Activated T-cell treated with anti-CD3 and anti-CD28 coated beads, Interleukin-2, amount 50 U/mL, for 4 hours (primary cell): Measurements from ENCODE around the gene UNC5A. TPM values are rescaled to one million over a fixed set of nuclear protein-coding genes. Genes with fewer than 3 reads are reported as not detected.

Experiments
- ATAC-seq, 2 donors: fragments of 200-7000 bp; cut with Tn5 transposase; one replicate each; pipeline ENCODE4 v1.10.0; 2021
- DNase-seq: peaks from one replicate; pipeline ENCODE4 v3.0.0-alpha.2; 2020
- H3K27me3 Mint-ChIP-seq: one replicate; pipeline ENCODE4 v1.8.0; 2021; ENCODE audit warnings: low read depth, mixed read lengths
- H3K36me3 Mint-ChIP-seq: one replicate; pipeline ENCODE4 v1.8.0; 2022; ENCODE audit warnings: mixed read lengths; ENCODE audit not compliant: insufficient read depth
- H3K4me1 Mint-ChIP-seq: one replicate; pipeline ENCODE4 v1.8.0; 2021; ENCODE audit warnings: low read depth, mixed read lengths
- H3K4me3 Mint-ChIP-seq: one replicate; pipeline ENCODE4 v1.8.0; 2021; ENCODE audit warnings: mild to moderate bottlenecking, moderate library complexity, mixed read lengths
- H3K9me3 Mint-ChIP-seq: one replicate; pipeline ENCODE4 v1.8.0; 2021; ENCODE audit warnings: mixed read lengths
- total RNA-seq, 3 donors: library from RNA; stranded (reverse); gene quantifications; one replicate each; pipeline ENCODE4 v1.2.1, GENCODE V29; 2021

Gene UNC5A
- total RNA-seq, 3 donors from 2014 or later: not detected

DNA sequence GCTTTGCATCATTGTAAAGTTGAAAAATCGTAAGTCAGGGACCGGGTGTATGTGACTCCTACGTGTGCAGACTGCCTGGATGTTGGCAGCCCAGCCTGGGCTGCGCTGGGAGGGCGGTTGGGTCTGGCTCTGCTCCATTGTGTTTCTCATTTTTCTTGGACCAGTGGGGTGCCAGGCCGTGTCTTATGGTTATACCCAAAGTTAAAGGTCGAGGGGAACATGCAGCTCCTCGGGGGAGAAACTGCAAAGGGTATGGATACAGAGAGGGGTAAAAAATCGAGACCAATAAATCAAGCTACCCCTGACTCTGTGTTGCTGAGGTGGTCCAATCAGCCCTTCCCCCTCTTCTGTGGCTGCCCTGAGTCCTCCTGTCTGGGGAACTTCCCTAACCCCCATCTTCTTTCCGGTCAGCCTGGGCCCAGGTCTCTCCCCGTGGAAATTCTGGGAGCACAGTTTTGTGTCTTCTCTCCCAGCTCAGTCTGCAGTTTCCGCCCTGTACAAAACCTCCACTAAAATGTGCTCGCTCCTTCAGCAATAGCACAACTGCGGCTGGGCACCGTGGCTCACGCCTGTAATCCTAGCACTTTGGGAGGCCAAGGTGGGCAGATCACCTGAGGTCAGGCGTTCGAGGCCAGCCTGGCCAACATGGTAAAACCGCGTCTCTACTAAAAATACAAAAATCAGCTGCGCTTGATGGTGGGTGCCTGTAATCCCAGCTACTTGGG is 34.1 kb upstream of the UNC5A start:
- H3K4me1 Mint-ChIP-seq: no peaks in the 10 kb centered on the region
- no peak for ATAC-seq
- no peak for DNase-seq
- no peaks in the 10 kb centered on the region for H3K9me3 Mint-ChIP-seq
- H3K36me3 Mint-ChIP-seq: no peaks in the 10 kb centered on the region
- H3K4me3 Mint-ChIP-seq: no peak overlapping the region
- H3K27me3 Mint-ChIP-seq: peaks cover 49% of the 10 kb centered on the region

DNA sequence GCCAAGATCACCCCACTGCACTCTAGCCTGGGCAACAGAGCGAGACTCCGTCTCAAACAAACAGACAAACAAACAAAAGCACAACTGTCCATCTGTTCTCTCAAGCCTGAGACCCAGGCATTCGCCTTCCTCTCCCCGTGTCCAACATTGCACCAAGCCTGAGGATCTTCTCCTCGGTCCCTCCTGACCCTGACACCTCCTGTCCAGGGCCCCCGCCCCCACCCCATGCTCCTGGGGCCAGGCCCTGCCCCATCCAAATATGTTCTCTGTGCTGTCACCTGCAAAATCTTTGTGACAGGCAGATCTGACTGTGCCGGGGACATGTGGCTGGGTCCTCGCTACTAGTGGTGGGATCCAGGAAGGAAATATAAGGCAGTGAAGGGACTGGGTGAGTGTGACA is 33.4 kb upstream of the UNC5A start:
- H3K4me1 Mint-ChIP-seq: no peaks in the 10 kb centered on the region
- no peak overlapping the region for H3K4me3 Mint-ChIP-seq
- no peaks in the 10 kb centered on the region for H3K36me3 Mint-ChIP-seq
- no peaks in the 10 kb centered on the region for H3K9me3 Mint-ChIP-seq
- DNase-seq (no peak), ATAC-seq (no peak)
- H3K27me3 Mint-ChIP-seq: peaks cover 46% of the 10 kb centered on the region

DNA sequence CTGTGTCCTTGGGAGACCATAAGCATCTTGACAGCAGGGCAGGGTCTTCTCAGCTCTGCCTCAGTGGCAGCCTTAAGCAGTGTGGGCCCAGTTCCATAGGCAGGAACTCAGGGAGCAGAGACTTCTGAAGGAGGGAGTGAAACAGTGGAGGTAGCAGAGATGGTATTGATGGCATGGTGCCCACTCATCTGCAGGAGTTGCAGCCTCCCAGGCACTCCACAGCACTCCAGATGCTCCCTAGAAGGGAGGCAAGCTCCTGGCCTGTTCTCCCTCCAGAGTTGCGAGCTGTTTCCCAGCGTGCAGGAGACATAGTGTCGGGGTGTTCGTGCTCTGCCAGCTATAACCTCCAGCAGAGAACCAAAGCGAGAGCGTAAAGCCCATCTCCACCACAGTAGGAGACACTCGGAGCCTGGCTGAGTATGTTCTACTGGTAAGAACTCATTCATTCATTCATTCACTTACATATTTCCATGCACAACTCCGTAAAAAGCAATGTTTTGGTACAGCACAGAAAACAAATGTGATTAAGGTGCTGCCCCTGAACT is 31.4 kb upstream of the UNC5A start:
- Mint-ChIP-seq H3K4me1 (no peaks in the 10 kb centered on the region), H3K9me3 (no peaks in the 10 kb centered on the region), H3K36me3 (no peaks in the 10 kb centered on the region), H3K27me3 (peaks cover 40% of the 10 kb centered on the region), H3K4me3 (no peak overlapping the region)
- ATAC-seq (no peak), DNase-seq (no peak)

DNA sequence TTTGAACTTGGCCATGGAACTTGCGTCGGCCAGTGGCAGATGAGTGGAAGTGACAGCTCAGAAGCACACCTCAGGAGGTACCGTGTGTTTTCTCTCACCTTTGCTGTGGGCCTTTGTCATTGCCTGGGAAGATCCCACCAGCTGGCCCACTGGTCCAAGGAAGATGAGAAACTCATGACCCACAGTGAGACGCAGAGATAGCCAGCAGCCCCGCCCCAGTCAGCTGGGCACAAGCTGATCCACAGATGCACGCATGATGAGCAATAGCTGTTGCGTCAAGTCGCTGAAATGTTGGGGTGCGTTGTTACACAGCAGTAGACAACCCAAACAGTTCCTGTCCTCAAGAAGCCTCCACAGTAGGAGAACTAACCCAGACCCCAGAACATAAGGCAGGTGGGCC is 30.8 kb upstream of the UNC5A start:
- no peak overlapping the region for H3K4me3 Mint-ChIP-seq
- no peak for DNase-seq
- peaks cover 43% of the 10 kb centered on the region for H3K27me3 Mint-ChIP-seq
- ATAC-seq: no peak
- no peaks in the 10 kb centered on the region for H3K36me3 Mint-ChIP-seq
- H3K4me1 Mint-ChIP-seq: no peaks in the 10 kb centered on the region
- H3K9me3 Mint-ChIP-seq: no peaks in the 10 kb centered on the region

DNA sequence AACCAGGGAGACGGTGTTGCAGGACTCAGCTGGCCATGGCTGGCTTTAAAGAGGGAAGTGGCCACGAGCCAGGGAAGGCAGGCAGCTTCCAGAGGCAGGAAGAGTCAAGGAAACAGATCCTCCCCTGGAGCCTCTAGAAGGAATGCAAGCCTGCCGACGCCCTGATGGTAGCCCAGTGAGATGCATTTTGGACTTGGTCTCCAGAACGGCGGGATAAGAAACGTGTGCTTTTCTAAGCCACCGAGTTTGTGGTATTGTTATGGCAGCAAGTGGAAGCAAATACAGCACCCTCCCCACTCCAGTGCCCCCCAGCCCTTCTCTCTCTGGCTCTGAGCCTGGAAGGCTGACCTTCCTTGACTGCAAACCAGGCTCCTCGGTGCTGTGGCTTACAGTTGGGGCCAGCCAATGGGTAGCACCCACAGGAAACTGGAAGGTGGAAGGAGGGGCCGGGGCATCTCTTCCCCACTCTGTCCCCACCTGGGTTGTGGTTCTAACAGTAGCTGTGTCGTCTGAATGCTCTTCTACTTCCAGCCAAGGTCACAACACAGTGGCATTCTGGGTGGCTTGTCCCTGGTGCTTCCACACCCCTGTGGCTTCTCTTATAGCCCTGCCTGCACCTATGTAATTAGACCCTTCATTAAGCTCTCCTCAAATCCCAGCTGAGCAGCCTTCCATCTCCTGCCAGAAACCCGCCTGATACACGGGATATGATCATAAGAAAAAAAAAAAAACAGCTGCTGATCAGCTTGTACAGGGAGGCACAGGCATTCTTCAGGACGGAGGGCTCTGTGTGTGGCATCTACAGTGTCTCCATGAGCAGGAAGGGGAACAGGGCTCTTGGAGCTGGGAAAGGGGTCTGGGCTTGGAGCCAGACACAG is 29.9 kb upstream of the UNC5A start:
- no peak overlapping the region for H3K4me3 Mint-ChIP-seq

DNA sequence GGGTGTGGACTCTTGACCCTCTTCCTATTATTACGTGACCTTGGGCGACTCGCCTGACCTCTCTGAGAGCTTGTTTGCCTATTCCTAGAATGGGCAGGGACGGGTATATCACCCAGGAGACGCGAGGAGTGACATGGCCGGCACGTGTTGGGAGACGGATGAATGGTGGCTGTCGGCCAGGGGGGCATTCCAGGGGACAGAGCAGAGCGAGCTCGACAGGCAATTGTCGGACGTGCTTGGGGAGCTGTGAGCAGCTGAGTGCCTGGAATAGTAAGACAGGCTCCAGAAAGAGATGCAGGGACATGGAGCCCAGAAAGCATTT is 29.3 kb upstream of the UNC5A start:
- H3K4me3 Mint-ChIP-seq: no peak overlapping the region
- DNase-seq (no peak), ATAC-seq (no peak)
- H3K27me3 Mint-ChIP-seq: peaks cover 40% of the 10 kb centered on the region
- H3K9me3 Mint-ChIP-seq: no peaks in the 10 kb centered on the region
- H3K36me3 Mint-ChIP-seq: no peaks in the 10 kb centered on the region
- H3K4me1 Mint-ChIP-seq: no peaks in the 10 kb centered on the region

More for the DNA sequence above, 29.9 kb upstream of the UNC5A start:
- Mint-ChIP-seq H3K27me3 (peaks cover 39% of the 10 kb centered on the region), H3K4me1 (no peaks in the 10 kb centered on the region), H3K9me3 (no peaks in the 10 kb centered on the region), H3K36me3 (no peaks in the 10 kb centered on the region)
- no peak for ATAC-seq
- no peak for DNase-seq

DNA sequence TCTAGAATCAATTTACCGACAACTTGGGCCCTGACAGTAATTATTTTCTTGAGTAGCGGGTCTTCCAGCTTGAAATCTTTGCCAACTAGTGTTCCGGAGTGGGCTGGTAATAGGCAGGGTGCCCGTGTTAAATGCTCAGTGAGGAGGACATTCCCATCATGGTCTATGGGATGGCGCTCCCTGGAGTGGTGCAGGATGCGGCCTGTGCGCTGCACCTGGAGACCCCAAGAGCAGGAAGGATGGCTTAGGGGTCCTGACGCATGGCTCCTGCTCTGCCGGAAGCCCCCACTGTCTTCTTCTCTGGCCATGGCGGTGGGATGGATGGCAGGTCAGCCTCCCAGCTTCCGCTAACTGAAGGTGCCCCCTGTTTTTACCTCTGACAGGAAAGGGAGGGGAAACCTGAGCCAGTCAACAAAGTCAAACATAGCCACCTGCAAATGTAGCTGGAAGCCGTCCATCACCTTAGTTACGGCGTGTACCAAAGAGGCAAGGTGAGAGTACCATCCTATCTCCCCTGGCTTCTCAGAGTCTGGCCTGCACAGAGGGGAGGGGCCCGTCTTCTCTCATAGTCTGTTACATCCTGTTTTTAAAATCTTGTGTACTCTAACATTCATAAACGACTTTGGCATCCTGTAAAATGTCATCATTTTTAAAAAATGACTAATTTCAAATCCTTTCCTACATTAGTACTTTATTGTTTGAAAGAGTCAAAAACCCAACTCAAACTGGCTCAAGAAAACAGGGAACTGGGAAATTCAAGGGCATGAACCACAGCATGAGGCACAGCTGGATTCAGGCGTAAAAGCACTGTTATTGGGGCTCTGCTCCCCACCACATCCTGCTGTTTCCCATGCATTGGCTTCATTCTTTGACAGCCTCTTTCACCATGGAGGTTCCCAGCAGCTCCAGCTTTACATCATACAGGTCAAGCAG is 28.5 kb upstream of the UNC5A start:
- no peak for DNase-seq
- Mint-ChIP-seq H3K27me3 (peaks cover 39% of the 10 kb centered on the region), H3K9me3 (no peaks in the 10 kb centered on the region), H3K4me3 (no peak overlapping the region), H3K36me3 (no peaks in the 10 kb centered on the region), H3K4me1 (no peaks in the 10 kb centered on the region)
- no peak for ATAC-seq

DNA sequence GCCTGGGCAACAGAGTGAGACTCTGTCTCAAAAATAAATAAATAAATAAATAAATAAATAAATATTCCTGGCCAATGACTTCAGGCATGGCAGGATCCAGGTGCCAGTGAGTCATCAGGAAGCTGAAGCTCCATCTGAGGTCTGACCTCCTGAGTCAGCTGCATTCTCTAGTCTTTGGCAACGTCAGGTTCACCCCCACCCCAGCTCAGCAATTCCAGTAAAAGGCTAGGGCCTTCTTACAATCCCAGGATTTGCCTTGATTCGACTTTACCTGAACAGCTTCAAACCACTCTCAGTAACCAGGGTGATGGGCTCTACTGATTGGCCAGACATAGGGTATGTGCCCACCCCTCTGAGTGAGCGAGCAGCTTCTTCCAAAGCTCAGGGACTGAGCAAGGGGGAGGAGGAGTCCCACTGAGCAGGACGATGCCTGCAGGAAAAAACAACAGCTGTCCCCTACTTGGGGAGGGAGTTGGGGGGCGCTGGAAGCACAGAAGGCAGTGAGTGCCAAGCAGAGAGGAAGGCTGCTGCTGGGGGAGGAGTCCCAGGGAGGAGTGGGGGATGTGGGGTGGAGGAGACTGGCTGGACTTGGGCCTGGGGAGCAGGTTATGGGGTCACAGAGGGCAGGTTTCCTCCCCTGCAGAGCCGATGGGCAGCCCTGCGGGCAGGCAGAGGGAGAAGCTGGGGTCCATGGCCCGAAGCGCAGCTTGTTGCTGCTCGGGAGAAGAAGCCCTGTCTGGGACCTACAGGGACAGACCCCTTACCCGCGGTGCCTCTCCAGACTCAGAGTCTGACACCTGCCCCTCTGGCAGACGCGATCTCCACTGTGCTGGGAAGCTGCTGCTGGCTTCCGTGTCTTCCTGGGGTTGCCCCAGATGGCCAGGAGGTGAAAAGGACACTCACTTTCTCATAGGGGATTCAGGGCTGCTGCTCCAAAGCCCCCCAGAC is 25.9 kb upstream of the UNC5A start:
- ATAC-seq (no peak), DNase-seq (no peak)
- no peaks in the 10 kb centered on the region for H3K9me3 Mint-ChIP-seq
- H3K36me3 Mint-ChIP-seq: no peaks in the 10 kb centered on the region
- H3K4me1 Mint-ChIP-seq: no peaks in the 10 kb centered on the region
- H3K27me3 Mint-ChIP-seq: peaks cover 50% of the 10 kb centered on the region
- no peak overlapping the region for H3K4me3 Mint-ChIP-seq

DNA sequence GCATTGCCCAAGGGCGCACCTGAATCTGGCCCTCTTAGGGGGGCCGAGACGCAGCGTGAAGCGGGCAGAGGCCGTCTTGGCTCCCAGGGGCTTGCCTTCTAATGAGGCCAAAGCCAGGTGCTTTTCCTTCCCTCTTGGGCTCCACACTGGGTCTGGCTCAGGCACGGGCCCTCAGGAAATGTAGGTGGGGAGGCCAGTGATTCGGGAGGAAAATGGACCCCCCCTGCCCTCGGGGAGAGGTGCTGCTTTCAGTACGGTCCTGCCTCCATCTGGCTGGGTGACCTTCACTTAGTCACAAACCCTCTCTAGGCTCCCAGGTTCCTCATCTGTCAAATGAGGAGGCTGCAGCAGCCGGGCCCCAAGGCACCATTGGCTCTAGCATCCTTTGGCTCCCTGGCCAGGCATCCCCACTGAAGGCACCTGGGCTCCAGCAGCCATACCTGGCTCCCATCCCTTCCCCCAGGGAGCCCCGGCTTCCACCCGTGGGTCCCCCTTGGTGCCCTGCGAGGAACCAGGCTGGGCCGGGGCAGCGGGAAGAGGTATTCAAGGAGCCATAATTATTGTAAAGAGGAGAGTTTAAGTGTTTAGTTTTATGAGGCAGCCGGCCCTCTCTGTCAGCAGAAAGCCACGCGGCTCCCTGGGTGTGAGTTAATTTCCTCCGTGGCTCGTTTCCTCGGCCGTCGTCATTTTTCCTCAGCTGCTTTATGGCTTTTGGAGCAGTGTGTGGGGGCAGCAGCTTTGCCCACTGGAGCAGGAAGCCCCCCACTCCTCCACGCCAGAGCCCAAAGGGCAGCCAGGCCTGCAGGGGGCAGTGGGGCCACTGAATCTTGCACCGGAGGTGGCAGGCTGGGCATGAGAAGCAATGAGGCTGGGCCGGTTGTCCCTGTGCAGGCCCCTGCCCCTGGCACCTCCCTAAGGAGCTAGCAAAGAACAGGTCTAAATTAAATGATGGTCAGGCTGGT is 24.9 kb upstream of the UNC5A start:
- no peaks in the 10 kb centered on the region for H3K4me1 Mint-ChIP-seq
- H3K27me3 Mint-ChIP-seq: peaks cover 48% of the 10 kb centered on the region
- H3K9me3 Mint-ChIP-seq: no peaks in the 10 kb centered on the region
- DNase-seq (no peak), ATAC-seq (no peak)
- H3K4me3 Mint-ChIP-seq: no peak overlapping the region
- H3K36me3 Mint-ChIP-seq: no peaks in the 10 kb centered on the region

DNA sequence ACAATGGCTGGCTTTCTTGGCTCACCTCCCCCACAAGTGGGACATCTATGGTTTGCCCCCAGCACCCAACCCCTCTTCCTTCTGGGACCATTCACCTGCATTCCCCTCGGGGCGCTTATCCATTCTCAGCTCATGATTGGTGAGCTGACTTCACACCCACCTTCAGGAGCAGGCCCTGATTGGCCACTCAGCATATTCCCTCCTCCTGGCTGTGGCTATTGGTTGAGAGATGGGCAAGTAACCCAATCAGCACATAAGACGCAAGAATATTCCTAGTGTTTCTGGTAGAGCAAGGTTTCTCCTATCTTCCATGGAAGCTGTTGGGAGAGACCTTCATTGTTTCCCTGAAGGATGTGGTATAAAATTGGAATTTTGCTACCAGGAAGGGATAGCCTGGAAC is 22.7 kb upstream of the UNC5A start:
- ATAC-seq: no peak
- peaks cover 46% of the 10 kb centered on the region for H3K27me3 Mint-ChIP-seq
- no peaks in the 10 kb centered on the region for H3K4me1 Mint-ChIP-seq
- DNase-seq: no peak
- H3K4me3 Mint-ChIP-seq: no peak overlapping the region
- H3K36me3 Mint-ChIP-seq: no peaks in the 10 kb centered on the region
- H3K9me3 Mint-ChIP-seq: no peaks in the 10 kb centered on the region

DNA sequence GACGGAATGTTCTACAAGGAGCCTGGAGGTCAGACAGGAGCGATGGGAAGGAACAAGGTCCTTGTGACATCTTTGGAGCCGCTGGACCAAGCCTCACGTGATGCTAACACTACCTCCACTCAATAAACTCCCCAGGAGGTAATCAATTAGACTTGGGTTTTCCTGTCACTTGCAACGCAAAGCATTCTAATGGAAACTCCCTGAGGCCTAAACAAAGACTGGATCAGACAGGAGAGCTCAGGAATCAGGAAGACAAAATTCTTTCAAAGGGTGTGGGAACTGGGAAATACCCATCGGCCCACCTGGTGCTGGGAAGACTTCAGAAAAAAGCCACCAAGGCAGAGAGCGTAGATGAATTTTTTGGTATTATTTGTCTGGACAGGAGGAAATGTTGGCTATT is 22.3 kb upstream of the UNC5A start:
- no peak for ATAC-seq
- no peaks in the 10 kb centered on the region for H3K36me3 Mint-ChIP-seq
- H3K4me3 Mint-ChIP-seq: no peak overlapping the region

DNA sequence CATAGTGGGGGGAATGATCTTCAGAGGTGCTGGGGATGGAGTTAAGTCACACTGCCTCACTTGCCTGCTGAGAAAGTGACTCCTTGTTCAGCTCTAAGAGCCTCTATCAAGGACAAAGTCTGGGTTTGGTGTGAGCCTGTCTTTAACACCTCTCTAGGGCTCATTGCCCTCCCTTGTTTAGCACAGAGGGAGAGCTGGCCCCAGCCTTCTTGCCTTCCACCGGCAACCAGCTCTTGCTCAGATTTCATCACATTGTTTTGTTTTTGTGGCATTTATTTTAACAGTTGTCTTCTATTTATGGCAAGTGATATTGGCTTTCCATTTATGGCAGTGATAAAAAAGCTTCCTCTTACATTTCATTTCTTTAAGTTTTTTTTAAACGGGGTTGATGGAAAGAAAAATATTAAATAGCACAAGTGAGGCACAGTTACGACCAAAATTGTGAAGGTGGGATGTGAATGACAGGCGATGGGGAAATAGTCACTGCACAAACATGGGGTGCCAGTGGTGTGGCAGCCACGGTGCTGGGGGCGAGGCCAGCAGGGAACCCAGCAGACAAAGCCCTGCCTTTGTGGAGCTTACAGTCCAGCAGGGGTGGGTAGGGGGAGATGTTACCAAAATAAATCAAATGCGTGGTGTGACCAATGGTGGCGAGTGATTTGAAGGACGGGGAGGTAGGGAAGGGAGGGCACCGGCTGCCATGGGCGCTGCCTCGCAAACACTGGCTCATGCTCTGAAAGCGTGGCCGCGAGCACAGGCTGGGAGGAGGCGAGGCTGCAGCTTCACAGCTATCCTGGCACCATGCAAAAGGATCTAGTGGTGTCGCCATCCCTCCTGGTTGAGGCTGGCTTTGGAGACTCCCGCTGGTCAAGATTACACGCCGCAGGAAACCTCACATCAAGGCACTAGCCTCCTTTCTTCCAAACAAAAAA is 21.2 kb upstream of the UNC5A start:
- Mint-ChIP-seq H3K4me3 (no peak overlapping the region), H3K9me3 (no peaks in the 10 kb centered on the region), H3K36me3 (no peaks in the 10 kb centered on the region), H3K27me3 (peaks cover 52% of the 10 kb centered on the region), H3K4me1 (no peaks in the 10 kb centered on the region)
- DNase-seq (no peak), ATAC-seq (no peak)

More for the DNA sequence above, 22.3 kb upstream of the UNC5A start:
- no peaks in the 10 kb centered on the region for H3K9me3 Mint-ChIP-seq
- peaks cover 50% of the 10 kb centered on the region for H3K27me3 Mint-ChIP-seq
- DNase-seq: no peak
- H3K4me1 Mint-ChIP-seq: no peaks in the 10 kb centered on the region
